LNCaP clone FGC (cell line): ENCODE measurements around the gene GPSM1.

Source experiments
- DNase-seq: peaks from one replicate; pipeline ENCODE4 v3.0.0-alpha.2; 2011; ENCODE audit warnings: low read depth
- H3K4me3 ChIP-seq: 2 replicates; pipeline ENCODE4 v1.5.1; 2011; ENCODE audit warnings: mild to moderate bottlenecking, low read depth, low read length, control low read depth
- CTCF ChIP-seq: IDR thresholded peaks from 2 replicates; pipeline ENCODE4 v1.5.1; 2012; ENCODE audit warnings: mild to moderate bottlenecking; ENCODE audit not compliant: control insufficient read depth, insufficient read depth; ENCODE audit errors: extremely low read depth

GPSM1 gene

GRCh38 chr9:136300866-136301265 lies 26.5 kb upstream of the GPSM1 start:
- no peak for TF ChIP-seq CTCF
- DNase-seq, result no peak
- H3K4me3 ChIP-seq, result no peak overlapping the region

GRCh38 chr9:136302527-136302926 lies 24.8 kb upstream of the GPSM1 start:
- DNase-seq, result no peak
- no peak overlapping the region for H3K4me3 ChIP-seq
- no peak for TF ChIP-seq CTCF

GRCh38 chr9:136303066-136303824 lies 24.1 kb upstream of the GPSM1 start:
- no peak for TF ChIP-seq CTCF
- DNase-seq, result no peak

GRCh38 chr9:136303825-136304416 lies 23.4 kb upstream of the GPSM1 start, which contains the start of gene CCDC187:
Gene CCDC187, minus strand, starts transcription at chr9:136304094. Its CDS starts 264 bp downstream, at chr9:136303830.
- DNase-seq, result no peak
- no peak within 1 kb of the TSS for H3K4me3 ChIP-seq
- TF ChIP-seq CTCF, result no peak

More at GRCh38 chr9:136303066-136303824, 24.1 kb upstream of the GPSM1 start:
- no peak overlapping the region for H3K4me3 ChIP-seq

- no peak overlapping the region for H3K4me3 ChIP-seq
- no peak for TF ChIP-seq CTCF
- DNase-seq, result no peak
These were observed 22.9 kb upstream of the GPSM1 start for GRCh38 chr9:136304456-136304855.

- DNase-seq, result no peak
- TF ChIP-seq CTCF, result no peak
- no peak overlapping the region for H3K4me3 ChIP-seq
These were observed 22.4 kb upstream of the GPSM1 start for GRCh38 chr9:136304981-136305380.
